HepG2 (cell line): ENCODE measurements around the gene CDK5R1. TPM values are rescaled to one million over a fixed set of nuclear protein-coding genes. Genes with fewer than 3 reads are reported as not detected.

Source experiments
- ATAC-seq: fragments of 200-7000 bp; cut with Tn5 transposase; 3 replicates; pipeline ENCODE4 v1.9.1; 2020; ENCODE audit warnings: mild to moderate bottlenecking, moderate library complexity
- BruUV-seq: library from RNA; stranded (reverse); fragments of 400-500 nt; replicated peaks from 2 replicates; lab custom pipeline; 2021; lab: Mats Ljungman, UMichigan
- CTCF ChIA-PET: fragments of 300-600 bp; formaldehyde crosslinking; extraction: SDS; loops from one replicate; lab custom pipeline; 2021; ENCODE audit warnings: low total read pairs, inconsistent platforms, low intra/inter-chr PET ratio; lab: Yijun Ruan, JAX
- POLR2A ChIA-PET: fragments of 350-600 bp; sonication (Branson Sonifier 250); formaldehyde crosslinking; loops from one replicate; lab custom pipeline; 2020; ENCODE audit warnings: antibody characterized with exemption, inconsistent platforms; lab: Yijun Ruan, JAX
- DNase-seq: peaks from one replicate; pipeline ENCODE4 v3.0.0-alpha.2; 2015; ENCODE audit warnings: low spot score
- FAIRE-seq: peaks from 3 replicates; lab custom pipeline; 2011; peaks lifted over from hg19 to GRCh38; lab: Jason Lieb, UNC
- H2AFZ ChIP-seq: one replicate; pipeline ENCODE4 v1.6.1; 2011; ENCODE audit warnings: low read length, inconsistent platforms
- H3K27ac ChIP-seq: fragments of 300-600 bp; 3 replicates; pipeline ENCODE4 v1.8.0; 2011; ENCODE audit warnings: mixed run types, mild to moderate bottlenecking, mixed read lengths, low read length, inconsistent platforms; ENCODE audit not compliant: insufficient read depth; ENCODE audit errors: extremely low read length
- H3K27me3 ChIP-seq, 2 experiments: fragments of 200-600 bp in 1 of 2; 2 replicates in 1 of 2; 3 replicates in 1 of 2; pipeline versions ENCODE4 v1.6.0 to v1.8.0; 2011; ENCODE audit warnings: low read length in 2 of 2, mild to moderate bottlenecking in 2 of 2, moderate library complexity in 2 of 2, inconsistent platforms in 1 of 2; ENCODE audit not compliant: insufficient read depth in 2 of 2, control insufficient read depth in 1 of 2
- H3K36me3 ChIP-seq, 2 experiments: fragments of 200-600 bp in 1 of 2; replicated peaks in 1 of 2; 2 replicates in 1 of 2; 3 replicates in 1 of 2; pipeline versions ENCODE4 v1.5.1 to v1.8.0; 2011; ENCODE audit warnings: low read length in 2 of 2, inconsistent platforms in 1 of 2; ENCODE audit not compliant: insufficient read depth in 2 of 2, control insufficient read depth in 1 of 2
- H3K4me1 ChIP-seq: 2 replicates; pipeline ENCODE4 v1.5.1; 2012; ENCODE audit warnings: low read length, inconsistent platforms; ENCODE audit not compliant: insufficient read depth
- H3K4me2 ChIP-seq: 2 replicates; pipeline ENCODE4 v1.6.0; 2011; ENCODE audit warnings: low read depth, low read length, inconsistent platforms
- H3K4me3 ChIP-seq, 3 experiments: fragments of 200-600 bp in 1 of 3; sonication (generic), shearing (Covaris generic) in 1 of 3; replicated peaks in 1 of 3; 2 replicates each; pipeline ENCODE4 v1.5.1; 2011 to 2016; ENCODE audit warnings: low read length in 3 of 3, inconsistent platforms in 2 of 3, low read depth in 2 of 3, mild to moderate bottlenecking in 2 of 3, control low read depth in 1 of 3, mixed read lengths in 1 of 3; ENCODE audit not compliant: insufficient read depth in 1 of 3
- H3K79me2 ChIP-seq: one replicate; pipeline ENCODE4 v1.6.1; 2011; ENCODE audit warnings: low read length, inconsistent platforms; ENCODE audit not compliant: insufficient read depth
- H3K9ac ChIP-seq: 2 replicates; pipeline ENCODE4 v1.6.0; 2011; ENCODE audit warnings: mild to moderate bottlenecking, low read depth, low read length, inconsistent platforms; ENCODE audit not compliant: insufficient read depth
- H3K9me3 ChIP-seq: 2 replicates; pipeline ENCODE4 v1.5.1; 2012; ENCODE audit warnings: mild to moderate bottlenecking, low read length
- H4K20me1 ChIP-seq: 2 replicates; pipeline ENCODE4 v1.6.0; 2011; ENCODE audit warnings: inconsistent platforms, mild to moderate bottlenecking, low read length, moderate library complexity; ENCODE audit not compliant: insufficient read depth
- ARNTL ChIP-seq: sonication (generic); formaldehyde crosslinking; IDR thresholded peaks from 2 replicates; pipeline ENCODE4 v1.4.0; 2020; ENCODE audit warnings: mild to moderate bottlenecking, missing genetic modification reagents
- CHD2 ChIP-seq: IDR thresholded peaks from 2 replicates; pipeline ENCODE4 v1.6.1; 2011; ENCODE audit warnings: low read depth, low read length, improper control_type of control experiment
- HNRNPLL ChIP-seq: fragments of 200-400 bp; formaldehyde crosslinking; IDR thresholded peaks from 2 replicates; pipeline ENCODE4 v1.6.1; 2017; ENCODE audit warnings: mild to moderate bottlenecking, low read depth, low read length; ENCODE audit not compliant: poor library complexity, severe bottlenecking
- JARID2 ChIP-seq: sonication (generic); formaldehyde crosslinking; IDR thresholded peaks from 2 replicates; pipeline ENCODE4 v1.8.1; 2023; ENCODE audit warnings: missing genetic modification reagents, inconsistent platforms; ENCODE audit not compliant: insufficient replicate concordance
- KAT2B ChIP-seq: fragments of 150-350 bp; IDR thresholded peaks from 2 replicates; pipeline ENCODE4 v1.6.1; 2014; ENCODE audit warnings: low read depth, low read length, borderline replicate concordance
- KLF6 ChIP-seq: IDR thresholded peaks from 2 replicates; pipeline ENCODE4 v1.8.0; 2016; ENCODE audit warnings: missing biosample characterization, missing genetic modification reagents
- MXD3 ChIP-seq: IDR thresholded peaks from 2 replicates; pipeline ENCODE4 v1.6.1; 2016; ENCODE audit warnings: mild to moderate bottlenecking, missing biosample characterization, missing genetic modification reagents
- RBFOX2 ChIP-seq: fragments of 200-400 bp; formaldehyde crosslinking; IDR thresholded peaks from 2 replicates; pipeline ENCODE4 v1.6.1; 2017; ENCODE audit warnings: low read depth, mild to moderate bottlenecking, low read length
- SP5 ChIP-seq: IDR thresholded peaks from 2 replicates; pipeline ENCODE4 v1.6.1; 2016; ENCODE audit warnings: low read depth, borderline replicate concordance
- ZFX ChIP-seq: sonication (generic); formaldehyde crosslinking; IDR thresholded peaks from 2 replicates; pipeline ENCODE4 v1.4.0; 2020; ENCODE audit warnings: mild to moderate bottlenecking, low read depth, missing genetic modification reagents, moderate library complexity
- ZMYM4 ChIP-seq: sonication (generic); formaldehyde crosslinking; IDR thresholded peaks from 2 replicates; pipeline ENCODE4 v1.8.1; 2023; ENCODE audit warnings: mild to moderate bottlenecking, missing genetic modification reagents
- ZNF101 ChIP-seq: sonication (generic); formaldehyde crosslinking; IDR thresholded peaks from 2 replicates; pipeline ENCODE4 v1.4.0; 2020; ENCODE audit warnings: mild to moderate bottlenecking, low read depth, missing genetic modification reagents, borderline replicate concordance
- ZNF543 ChIP-seq: sonication (generic); formaldehyde crosslinking; IDR thresholded peaks from 2 replicates; pipeline ENCODE4 v1.4.0; 2020; ENCODE audit warnings: mild to moderate bottlenecking, missing genetic modification reagents
- ZNF772 ChIP-seq: sonication (generic); formaldehyde crosslinking; IDR thresholded peaks from 2 replicates; pipeline ENCODE4 v1.5.0; 2020; ENCODE audit warnings: mild to moderate bottlenecking, missing genetic modification reagents
- WGBS: methylation state at CpG from one replicate; pipeline ENCODE4 v1.1.6; 2017; ENCODE audit warnings: low lambda C conversion rate; 5-methylcytosine and 5-hydroxymethylcytosine counted together
- in situ Hi-C: cut with HindIII; loops from 2 replicates; pipeline ENCODE4 v1.10.0; 2017; ENCODE audit warnings: low pct_unique_long_range_greater_than_20kb; ENCODE audit not compliant: extremely low pct_ligation_motif_present
- intact Hi-C: fragments of 100-400 bp; cut with micrococcal nuclease; formaldehyde crosslinking; loops from one replicate; pipeline ENCODE4 v1.10.0; 2022; ENCODE audit not compliant: unreplicated experiment
- polyA plus RNA-seq, 8 experiments: library from polyadenylated mRNA; depleted of rRNA in 3 of 8; stranded (reverse) in 7 of 8; unstranded in 1 of 8; fragments of >200 nt; fragmentation: Illumina TruSeq in 4 of 8; extraction: Trizol in 4 of 8; gene quantifications; 2 replicates each; pipeline versions ENCODE4 v1.2.1 to v1.2.3, GENCODE V29; 2011 to 2016; ENCODE audit warnings: low read depth in 4 of 8, missing spikeins in 1 of 8, mixed read lengths in 1 of 8; ENCODE audit not compliant: insufficient read depth in 1 of 8
- total RNA-seq, 5 experiments: library from RNA; depleted of rRNA; stranded (reverse); fragments of >200 nt; fragmentation: Illumina TruSeq; extraction: Trizol; gene quantifications; 2 replicates each; pipeline ENCODE4 v1.2.3, GENCODE V29; 2016; ENCODE audit warnings: low read depth in 1 of 5
- TF ChIP-seq, protein P1 (sequence below): sonication (generic); formaldehyde crosslinking; IDR thresholded peaks from 2 replicates; pipeline ENCODE4 v1.5.0; 2020; ENCODE audit warnings: mild to moderate bottlenecking, missing genetic modification reagents
- TF ChIP-seq, protein P2 (sequence below), 2 experiments: IDR thresholded peaks; 2 replicates each; pipeline ENCODE4 v1.6.1; 2011 to 2012; ENCODE audit warnings: low read length in 2 of 2, borderline replicate concordance in 1 of 2, low read depth in 1 of 2, mild to moderate bottlenecking in 1 of 2, moderate library complexity in 1 of 2

Gene CDK5R1
- total and polyA plus RNA-seq, 2 of the 13 experiments (the other 11 are each of a cell fraction or from before 2014, with no cell fraction given), result 1.1 to 3.9 TPM

GRCh38 chr17:32525122-32525521, 38.3 kb downstream of the CDK5R1 start:
- ATAC-seq, result no peak
- Histone ChIP-seq H3K36me3 (no peaks in the 10 kb centered on the region), H3K4me1 (peaks cover 10% of the 10 kb centered on the region)
- TF ChIP-seq RBFOX2 (no peak), ZNF543 (CRISPR knock-in tag) (no peak), KAT2B (no peak), ZNF101 (CRISPR knock-in tag) (no peak), JARID2 (CRISPR knock-in tag) (no peak), HNRNPLL (no peak), MXD3 (CRISPR knock-in tag) (no peak), SP5 (CRISPR knock-in tag) (no peak), KLF6 (no peak), ZFX (CRISPR knock-in tag) (no peak), CHD2 (no peak), ZNF772 (CRISPR knock-in tag) (no peak), ZMYM4 (CRISPR knock-in tag) (no peak), ARNTL (no peak)
- TF ChIP-seq, protein P1, sequence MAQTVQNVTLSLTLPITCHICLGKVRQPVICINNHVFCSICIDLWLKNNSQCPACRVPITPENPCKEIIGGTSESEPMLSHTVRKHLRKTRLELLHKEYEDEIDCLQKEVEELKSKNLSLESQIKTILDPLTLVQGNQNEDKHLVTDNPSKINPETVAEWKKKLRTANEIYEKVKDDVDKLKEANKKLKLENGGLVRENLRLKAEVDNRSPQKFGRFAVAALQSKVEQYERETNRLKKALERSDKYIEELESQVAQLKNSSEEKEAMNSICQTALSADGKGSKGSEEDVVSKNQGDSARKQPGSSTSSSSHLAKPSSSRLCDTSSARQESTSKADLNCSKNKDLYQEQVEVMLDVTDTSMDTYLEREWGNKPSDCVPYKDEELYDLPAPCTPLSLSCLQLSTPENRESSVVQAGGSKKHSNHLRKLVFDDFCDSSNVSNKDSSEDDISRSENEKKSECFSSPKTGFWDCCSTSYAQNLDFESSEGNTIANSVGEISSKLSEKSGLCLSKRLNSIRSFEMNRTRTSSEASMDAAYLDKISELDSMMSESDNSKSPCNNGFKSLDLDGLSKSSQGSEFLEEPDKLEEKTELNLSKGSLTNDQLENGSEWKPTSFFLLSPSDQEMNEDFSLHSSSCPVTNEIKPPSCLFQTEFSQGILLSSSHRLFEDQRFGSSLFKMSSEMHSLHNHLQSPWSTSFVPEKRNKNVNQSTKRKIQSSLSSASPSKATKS (CRISPR knock-in tag), result no peak
- TF ChIP-seq, protein P2, sequence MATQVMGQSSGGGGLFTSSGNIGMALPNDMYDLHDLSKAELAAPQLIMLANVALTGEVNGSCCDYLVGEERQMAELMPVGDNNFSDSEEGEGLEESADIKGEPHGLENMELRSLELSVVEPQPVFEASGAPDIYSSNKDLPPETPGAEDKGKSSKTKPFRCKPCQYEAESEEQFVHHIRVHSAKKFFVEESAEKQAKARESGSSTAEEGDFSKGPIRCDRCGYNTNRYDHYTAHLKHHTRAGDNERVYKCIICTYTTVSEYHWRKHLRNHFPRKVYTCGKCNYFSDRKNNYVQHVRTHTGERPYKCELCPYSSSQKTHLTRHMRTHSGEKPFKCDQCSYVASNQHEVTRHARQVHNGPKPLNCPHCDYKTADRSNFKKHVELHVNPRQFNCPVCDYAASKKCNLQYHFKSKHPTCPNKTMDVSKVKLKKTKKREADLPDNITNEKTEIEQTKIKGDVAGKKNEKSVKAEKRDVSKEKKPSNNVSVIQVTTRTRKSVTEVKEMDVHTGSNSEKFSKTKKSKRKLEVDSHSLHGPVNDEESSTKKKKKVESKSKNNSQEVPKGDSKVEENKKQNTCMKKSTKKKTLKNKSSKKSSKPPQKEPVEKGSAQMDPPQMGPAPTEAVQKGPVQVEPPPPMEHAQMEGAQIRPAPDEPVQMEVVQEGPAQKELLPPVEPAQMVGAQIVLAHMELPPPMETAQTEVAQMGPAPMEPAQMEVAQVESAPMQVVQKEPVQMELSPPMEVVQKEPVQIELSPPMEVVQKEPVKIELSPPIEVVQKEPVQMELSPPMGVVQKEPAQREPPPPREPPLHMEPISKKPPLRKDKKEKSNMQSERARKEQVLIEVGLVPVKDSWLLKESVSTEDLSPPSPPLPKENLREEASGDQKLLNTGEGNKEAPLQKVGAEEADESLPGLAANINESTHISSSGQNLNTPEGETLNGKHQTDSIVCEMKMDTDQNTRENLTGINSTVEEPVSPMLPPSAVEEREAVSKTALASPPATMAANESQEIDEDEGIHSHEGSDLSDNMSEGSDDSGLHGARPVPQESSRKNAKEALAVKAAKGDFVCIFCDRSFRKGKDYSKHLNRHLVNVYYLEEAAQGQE (IDR thresholded peaks at IDR 0.05; ENCODE audit: borderline replicate concordance in 1 of 2, low read depth in 1 of 2, low read length in 2 of 2), result no peak
- TF ChIP-seq, all 625 proteins: peak for 0
- H3K27ac ChIP-seq, result no peak overlapping the region
- DNase-seq (no peak), FAIRE-seq (no peak)
- intact Hi-C loops (no loop called here), in situ Hi-C loops (no loop called here)
- H3K9me3 ChIP-seq, result no peaks in the 10 kb centered on the region
- ChIA-PET CTCF (no interaction called here), POLR2A (no interaction called here)
- H3K79me2 ChIP-seq, result no peaks in the 10 kb centered on the region
- H3K4me2 ChIP-seq, result no peak overlapping the region
- BruUV-seq, result no TSS peak
- H3K27me3 ChIP-seq, result no peaks in the 10 kb centered on the region
- H3K9ac ChIP-seq, result no peak overlapping the region
- H2AFZ ChIP-seq, result no peak overlapping the region
- H3K4me3 ChIP-seq, result no peak overlapping the region
- 44% methylated on average over 4 of the region's 4 CpGs for WGBS
- no peaks in the 10 kb centered on the region for H4K20me1 ChIP-seq
